ENCODE measurements around the gene ITPR1. TPM values are rescaled to one million over a fixed set of nuclear protein-coding genes. Genes with fewer than 3 reads are reported as not detected.
"Not testable (repeated sequence)": the region's sequence is repeated elsewhere in the genome, so short reads cannot be mapped to it uniquely, and the experiment has no call there.

The ITPR1 gene
- total RNA-seq (240 TPM), polyA plus RNA-seq (57.3 TPM)

GRCh38 chr3:4493014-4493940 is at the start of gene ITPR1:
Gene ITPR1 (plus strand): TSS chr3:4493348. CDS start chr3:4516492, 23,144 bp downstream.
- Histone ChIP-seq H3K27ac (ENCODE audit: low read depth) (peak within 1 kb of the TSS; percentile 84), H3K4me1 (ENCODE audit: insufficient read depth) (no peaks in the 10 kb centered on the region), H3K4me3 (ENCODE audit: low read depth, low read length) (peak within 1 kb of the TSS; percentile 67), H3K36me3 (ENCODE audit: insufficient read depth) (no peaks in the 10 kb centered on the region)
- peak; percentile 98 for DNase-seq (ENCODE audit: extremely low spot score)
- WGBS: under 1% methylated on average over 47 of the region's 47 CpGs

GRCh38 chr3:4447295-4447999 is 45.7 kb upstream of the ITPR1 start:
- H3K4me3 ChIP-seq (ENCODE audit: low read depth, low read length): no peak overlapping the region
- 81% methylated on average over 3 of the region's 3 CpGs for WGBS
- peaks cover 2% of the 10 kb centered on the region for H3K36me3 ChIP-seq (ENCODE audit: insufficient read depth)
- no peaks in the 10 kb centered on the region for H3K4me1 ChIP-seq (ENCODE audit: insufficient read depth)
- DNase-seq (ENCODE audit: extremely low spot score): no peak
- H3K27ac ChIP-seq (ENCODE audit: low read depth): no peak overlapping the region

- Histone ChIP-seq H3K36me3 (ENCODE audit: insufficient read depth) (peaks cover 2% of the 10 kb centered on the region), H3K4me1 (ENCODE audit: insufficient read depth) (no peaks in the 10 kb centered on the region), H3K4me3 (ENCODE audit: low read depth, low read length) (no peak overlapping the region), H3K27ac (ENCODE audit: low read depth) (no peak overlapping the region)
- DNase-seq (ENCODE audit: extremely low spot score): no peak
- 74% methylated on average over 6 of the region's 6 CpGs for WGBS
Measured at GRCh38 chr3:4448187-4448586, 45.0 kb upstream of the ITPR1 start.

- DNase-seq (ENCODE audit: extremely low spot score): no peak
- peaks cover 2% of the 10 kb centered on the region for H3K36me3 ChIP-seq (ENCODE audit: insufficient read depth)
- H3K4me1 ChIP-seq (ENCODE audit: insufficient read depth): no peaks in the 10 kb centered on the region
- 62% methylated on average over 5 of the region's 5 CpGs for WGBS
- H3K27ac ChIP-seq (ENCODE audit: low read depth): no peak overlapping the region
- no peak overlapping the region for H3K4me3 ChIP-seq (ENCODE audit: low read depth, low read length)
Measured at GRCh38 chr3:4449043-4449805, 43.9 kb upstream of the ITPR1 start.

GRCh38 chr3:4454142-4454541 is 39.0 kb upstream of the ITPR1 start:
- H3K4me1 ChIP-seq (ENCODE audit: insufficient read depth): no peaks in the 10 kb centered on the region
- no peak overlapping the region for H3K27ac ChIP-seq (ENCODE audit: low read depth)
- DNase-seq (ENCODE audit: extremely low spot score): no peak
- peaks cover under 1% of the 10 kb centered on the region for H3K36me3 ChIP-seq (ENCODE audit: insufficient read depth)
- no peak overlapping the region for H3K4me3 ChIP-seq (ENCODE audit: low read depth, low read length)

- not testable (repeated sequence) for DNase-seq (ENCODE audit: extremely low spot score); H3K36me3 ChIP-seq (ENCODE audit: insufficient read depth); H3K4me3 ChIP-seq (ENCODE audit: low read depth, low read length); H3K27ac ChIP-seq (ENCODE audit: low read depth); H3K4me1 ChIP-seq (ENCODE audit: insufficient read depth)
- WGBS: 94% methylated on average over 14 of the region's 14 CpGs
Measured at GRCh38 chr3:4456780-4457179, 36.4 kb upstream of the ITPR1 start.

GRCh38 chr3:4458961-4459360 is 34.2 kb upstream of the ITPR1 start:
- 95% methylated on average over 3 of the region's 3 CpGs for WGBS
- H3K27ac ChIP-seq (ENCODE audit: low read depth): no peak overlapping the region
- H3K4me1 ChIP-seq (ENCODE audit: insufficient read depth): no peaks in the 10 kb centered on the region
- DNase-seq (ENCODE audit: extremely low spot score): no peak
- H3K36me3 ChIP-seq (ENCODE audit: insufficient read depth): no peaks in the 10 kb centered on the region
- H3K4me3 ChIP-seq (ENCODE audit: low read depth, low read length): no peak overlapping the region

- no peak overlapping the region for H3K27ac ChIP-seq (ENCODE audit: low read depth)
- WGBS: 89% methylated on average over 4 of the region's 4 CpGs
Measured at GRCh38 chr3:4460334-4460733, 32.8 kb upstream of the ITPR1 start.

GRCh38 chr3:4461468-4462090 is 31.6 kb upstream of the ITPR1 start:
- 72% methylated on average over 2 of the region's 2 CpGs for WGBS
- no peaks in the 10 kb centered on the region for H3K36me3 ChIP-seq (ENCODE audit: insufficient read depth)

More at GRCh38 chr3:4460334-4460733, 32.8 kb upstream of the ITPR1 start:
- Histone ChIP-seq H3K4me1 (ENCODE audit: insufficient read depth) (no peaks in the 10 kb centered on the region), H3K36me3 (ENCODE audit: insufficient read depth) (no peaks in the 10 kb centered on the region), H3K4me3 (ENCODE audit: low read depth, low read length) (no peak overlapping the region)
- DNase-seq (ENCODE audit: extremely low spot score): no peak

GRCh38 chr3:4462369-4463040 is 30.6 kb upstream of the ITPR1 start:
- no peak overlapping the region for H3K27ac ChIP-seq (ENCODE audit: low read depth)
- WGBS: 91% methylated on average over 3 of the region's 3 CpGs
- no peaks in the 10 kb centered on the region for H3K36me3 ChIP-seq (ENCODE audit: insufficient read depth)

More at GRCh38 chr3:4461468-4462090, 31.6 kb upstream of the ITPR1 start:
- Histone ChIP-seq H3K4me3 (ENCODE audit: low read depth, low read length) (no peak overlapping the region), H3K4me1 (ENCODE audit: insufficient read depth) (no peaks in the 10 kb centered on the region), H3K27ac (ENCODE audit: low read depth) (no peak overlapping the region)
- DNase-seq (ENCODE audit: extremely low spot score): no peak

GRCh38 chr3:4464576-4464975 is 28.6 kb upstream of the ITPR1 start:
- H3K4me3 ChIP-seq (ENCODE audit: low read depth, low read length): no peak overlapping the region
- 73% methylated on average over 1 of the region's 1 CpG for WGBS
- no peak for DNase-seq (ENCODE audit: extremely low spot score)
- no peaks in the 10 kb centered on the region for H3K36me3 ChIP-seq (ENCODE audit: insufficient read depth)
- no peak overlapping the region for H3K27ac ChIP-seq (ENCODE audit: low read depth)
- H3K4me1 ChIP-seq (ENCODE audit: insufficient read depth): no peaks in the 10 kb centered on the region

More at GRCh38 chr3:4462369-4463040, 30.6 kb upstream of the ITPR1 start:
- H3K4me1 ChIP-seq (ENCODE audit: insufficient read depth): no peaks in the 10 kb centered on the region
- DNase-seq (ENCODE audit: extremely low spot score): no peak
- no peak overlapping the region for H3K4me3 ChIP-seq (ENCODE audit: low read depth, low read length)

- Histone ChIP-seq H3K4me1 (ENCODE audit: insufficient read depth) (no peaks in the 10 kb centered on the region), H3K27ac (ENCODE audit: low read depth) (peak within 1 kb of the TSS; percentile 77), H3K36me3 (ENCODE audit: insufficient read depth) (no peaks in the 10 kb centered on the region), H3K4me3 (ENCODE audit: low read depth, low read length) (peak within 1 kb of the TSS; percentile 93)
- DNase-seq (ENCODE audit: extremely low spot score): peak; percentile 39
- WGBS: under 1% methylated on average over 47 of the region's 47 CpGs
Measured at GRCh38 chr3:4466741-4467521, 26.2 kb upstream of the ITPR1 start, which contains the start of gene SUMF1. Gene SUMF1 (minus strand): TSS chr3:4467269. CDS start chr3:4467245, 24 bp downstream.
